GM18873 (cell line): ENCODE results near the gene TBL1X.

Experiments
- ATAC-seq: cut with Tn5 transposase; IDR thresholded peaks from one replicate; pipeline ENCODE4 v1.9.1; 2021; ENCODE audit warnings: mild to moderate bottlenecking, moderate library complexity, moderate number of reproducible peaks; ENCODE audit not compliant: unreplicated experiment, low FRiP score

The TBL1X gene

GRCh38 chrX:9687899-9688298 lies 223.0 kb downstream of the TBL1X start:
- ATAC-seq: no peak

DNA sequence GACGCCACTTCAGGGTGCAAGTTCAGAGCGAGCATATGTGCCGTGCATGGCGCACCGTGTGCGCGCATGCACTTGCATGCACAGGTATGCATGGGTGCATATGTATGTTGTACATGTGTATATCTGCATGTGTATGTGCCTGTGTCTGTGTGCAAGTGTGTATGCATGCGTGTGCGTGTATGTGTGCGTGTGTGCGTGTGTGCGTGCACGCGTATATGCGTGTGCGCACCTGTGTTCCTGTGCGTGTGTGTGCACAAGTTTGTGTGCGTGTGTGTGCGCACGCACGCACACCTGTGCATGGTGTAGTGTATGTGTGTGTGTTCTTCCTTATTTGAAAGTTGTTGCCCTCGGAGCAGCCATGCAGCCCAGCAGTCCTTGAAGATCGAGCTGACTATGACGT lies 224.0 kb downstream of the TBL1X start:
- no peak for ATAC-seq

- ATAC-seq: no peak
Observed at GRCh38 chrX:9690046-9690445, 225.2 kb downstream of the TBL1X start.

GRCh38 chrX:9693307-9694001 lies 228.6 kb downstream of the TBL1X start:
- ATAC-seq: no peak

DNA sequence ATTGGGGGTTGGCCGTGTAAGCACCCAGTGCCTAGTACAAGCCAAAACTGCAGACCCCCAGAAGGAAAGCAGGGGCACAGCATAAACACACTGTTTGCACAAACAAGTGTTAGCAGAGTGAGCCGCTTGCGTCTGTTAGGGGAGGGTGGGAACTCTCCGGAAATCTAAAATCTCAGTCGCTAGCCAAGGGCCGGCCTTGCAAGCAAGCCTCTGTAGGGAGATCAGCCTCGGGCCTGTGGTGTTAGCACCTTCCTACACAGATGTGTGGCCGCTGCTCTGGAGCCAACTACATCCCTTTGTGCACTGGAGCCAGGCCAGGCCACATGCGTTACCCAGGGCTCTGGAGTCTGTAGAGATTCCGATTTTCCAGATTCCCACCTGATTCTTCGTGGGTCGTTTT lies 233.7 kb downstream of the TBL1X start:
- no peak for ATAC-seq

DNA sequence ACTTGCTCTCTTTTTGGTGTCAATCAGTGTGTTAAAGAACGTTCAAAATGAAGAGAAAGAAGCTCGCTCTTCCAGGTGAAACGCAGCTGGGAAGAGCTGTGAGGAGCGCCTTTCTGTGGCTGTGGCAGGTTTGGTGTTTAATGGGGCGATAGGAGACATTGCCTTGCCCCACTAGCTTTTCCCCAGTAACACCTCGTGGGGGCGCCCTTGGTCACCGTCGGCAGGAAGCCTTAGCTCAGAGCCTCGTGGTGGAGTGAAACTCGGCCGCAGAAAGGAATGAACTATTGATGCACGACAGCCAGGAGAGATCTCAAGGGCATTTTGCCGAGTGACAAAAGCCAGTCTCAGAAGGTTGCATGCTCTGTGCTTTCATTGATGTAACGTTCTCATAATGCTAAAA lies 235.7 kb downstream of the TBL1X start:
- ATAC-seq: no peak

DNA sequence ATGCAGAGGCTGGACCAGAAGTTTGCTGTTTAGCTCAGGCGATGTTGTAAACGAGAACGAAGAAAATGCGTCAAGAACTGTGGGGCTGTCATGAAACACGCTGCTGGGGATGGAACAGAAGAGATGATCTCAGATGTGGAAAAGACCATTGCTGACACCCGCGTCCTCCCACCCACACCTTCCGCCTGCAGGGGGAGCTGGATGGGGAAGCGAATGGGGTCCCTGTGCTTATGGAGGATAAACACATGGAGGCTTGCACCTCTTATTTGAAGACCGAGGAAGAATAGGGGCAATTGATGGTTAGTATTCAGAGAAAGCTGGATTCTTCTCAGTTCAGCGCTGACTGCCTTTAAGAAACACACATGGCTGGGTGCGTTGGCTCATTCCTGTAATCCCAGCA lies 236.9 kb downstream of the TBL1X start:
- no peak for ATAC-seq

- ATAC-seq: no peak
Observed at GRCh38 chrX:9703406-9703805, 238.5 kb downstream of the TBL1X start.

DNA sequence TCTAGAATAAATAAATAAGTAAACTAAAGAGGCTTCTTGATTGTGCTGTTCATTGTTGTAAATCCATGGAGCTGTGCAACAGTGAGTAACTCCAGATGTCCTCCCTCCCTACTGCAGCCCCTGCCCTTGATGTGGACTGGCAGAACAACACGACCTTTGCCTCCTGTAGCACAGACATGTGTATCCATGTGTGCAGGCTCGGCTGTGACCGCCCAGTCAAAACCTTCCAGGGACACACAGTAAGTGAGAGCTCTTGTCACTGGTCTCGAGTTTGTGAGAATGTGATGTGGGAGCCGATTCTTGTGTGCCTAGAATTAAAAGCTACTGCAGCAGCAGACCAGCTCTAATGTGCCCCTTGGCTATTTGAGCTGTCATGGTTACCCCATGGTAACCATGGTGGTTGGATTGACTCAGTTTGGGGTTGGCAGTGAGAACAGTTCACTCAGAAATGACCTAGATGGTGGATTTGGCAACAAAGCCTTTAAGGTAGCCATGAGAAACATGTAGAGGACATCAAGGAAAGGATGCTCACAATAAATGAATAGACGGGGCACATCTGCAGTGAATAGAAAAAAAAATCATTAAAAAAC lies 240.1 kb downstream of the TBL1X start:
- ATAC-seq: no peak

- ATAC-seq: no peak
Observed at GRCh38 chrX:9706421-9706820, 241.6 kb downstream of the TBL1X start.

DNA sequence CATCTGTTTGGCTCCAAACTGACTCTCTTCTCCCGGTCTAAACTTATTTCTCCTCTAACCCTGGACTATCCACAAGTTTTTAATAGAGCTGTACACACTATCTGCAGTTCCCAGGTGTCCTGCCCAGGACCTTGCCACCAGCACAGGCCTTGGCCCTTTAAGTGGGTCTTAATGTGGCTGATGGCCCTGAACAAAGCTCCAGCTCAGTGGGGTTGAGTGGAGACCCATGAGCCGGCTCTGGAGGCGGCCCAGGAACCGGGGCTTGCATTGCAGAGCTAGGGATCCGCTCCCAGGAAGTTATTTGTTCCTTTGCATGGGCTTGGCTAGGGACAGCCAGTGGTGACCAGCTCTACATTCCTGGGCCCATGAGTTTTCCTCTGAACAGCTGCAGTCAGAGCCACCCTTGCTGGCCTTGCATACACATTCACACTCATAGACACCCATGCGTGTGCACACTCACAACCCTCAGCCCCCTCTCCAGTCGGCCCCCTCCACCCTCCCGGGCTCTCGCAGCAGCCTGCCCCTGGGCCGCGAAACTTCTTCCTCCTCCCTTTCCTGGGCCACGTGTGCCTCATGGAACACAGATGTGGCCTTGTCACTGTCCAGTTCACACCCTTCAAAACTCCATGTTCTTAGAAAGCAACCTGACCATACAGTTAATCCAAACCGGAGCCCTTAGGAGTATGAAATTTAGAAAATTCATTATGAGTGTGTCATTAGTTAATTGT lies 242.6 kb downstream of the TBL1X start:
- no peak for ATAC-seq

- no peak for ATAC-seq
Observed at GRCh38 chrX:9708086-9708485, 243.2 kb downstream of the TBL1X start.

GRCh38 chrX:9708923-9709553 lies 244.2 kb downstream of the TBL1X start:
- ATAC-seq: peak; percentile 67

- peak; percentile 54 for ATAC-seq
Observed at GRCh38 chrX:9710332-9710731, 245.5 kb downstream of the TBL1X start.

GRCh38 chrX:9717376-9717775 lies 252.5 kb downstream of the TBL1X start:
- ATAC-seq: no peak

- no peak for ATAC-seq
Observed at GRCh38 chrX:9724711-9725110, 259.9 kb downstream of the TBL1X start.

DNA sequence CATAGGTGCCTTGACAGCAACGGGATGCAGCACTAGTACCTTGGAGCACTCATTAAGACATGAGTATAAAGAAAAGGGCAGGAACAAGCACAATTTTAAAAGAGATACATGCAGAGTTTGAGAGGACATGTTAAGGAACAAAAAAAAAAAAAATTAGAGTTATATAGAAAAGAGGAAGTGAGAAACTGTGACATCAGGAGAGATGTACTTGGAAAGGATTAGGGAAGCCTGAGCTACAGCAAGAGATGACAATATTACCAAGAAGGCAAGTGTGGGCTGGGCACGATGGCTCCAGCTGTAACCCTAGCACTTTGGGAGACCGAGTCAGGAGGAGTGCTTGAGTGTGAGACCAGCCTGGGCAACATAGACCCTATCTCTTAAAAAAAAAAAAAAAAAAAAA lies 263.4 kb downstream of the TBL1X start:
- ATAC-seq: no peak

DNA sequence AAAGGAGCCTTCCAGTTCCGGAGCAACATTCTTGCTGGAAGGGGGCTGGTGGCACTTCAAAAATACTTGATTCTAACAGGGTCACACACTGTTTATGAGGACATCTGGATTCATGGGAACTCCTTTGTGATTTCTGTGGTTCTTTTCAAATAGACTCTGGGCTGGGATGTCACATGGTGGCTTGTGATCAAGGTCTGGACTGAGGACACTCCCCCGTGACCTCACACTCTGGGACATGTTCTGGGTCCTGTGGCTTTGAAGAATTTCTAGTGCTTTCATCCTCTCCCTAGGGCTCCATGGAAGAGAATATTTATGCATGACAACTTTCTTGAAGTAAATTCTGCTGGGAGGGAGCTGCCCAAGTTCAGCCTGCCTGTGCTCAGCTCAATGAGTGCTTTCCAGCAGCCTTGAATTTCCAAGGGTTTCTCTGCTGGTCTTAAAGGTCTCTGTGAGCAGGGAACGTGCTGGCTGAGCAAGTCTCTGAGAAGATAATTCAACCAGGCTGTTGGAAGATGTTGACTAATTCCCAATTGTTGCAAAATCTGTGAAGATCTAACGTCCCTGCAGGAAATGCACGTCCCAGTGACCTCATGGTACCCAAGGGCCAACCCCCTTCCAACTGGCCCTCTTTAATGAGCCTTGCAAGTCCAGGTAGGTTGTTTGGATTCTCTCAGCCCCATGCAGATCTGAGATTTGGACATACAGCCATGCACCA lies 264.5 kb downstream of the TBL1X start:
- ATAC-seq: no peak

DNA sequence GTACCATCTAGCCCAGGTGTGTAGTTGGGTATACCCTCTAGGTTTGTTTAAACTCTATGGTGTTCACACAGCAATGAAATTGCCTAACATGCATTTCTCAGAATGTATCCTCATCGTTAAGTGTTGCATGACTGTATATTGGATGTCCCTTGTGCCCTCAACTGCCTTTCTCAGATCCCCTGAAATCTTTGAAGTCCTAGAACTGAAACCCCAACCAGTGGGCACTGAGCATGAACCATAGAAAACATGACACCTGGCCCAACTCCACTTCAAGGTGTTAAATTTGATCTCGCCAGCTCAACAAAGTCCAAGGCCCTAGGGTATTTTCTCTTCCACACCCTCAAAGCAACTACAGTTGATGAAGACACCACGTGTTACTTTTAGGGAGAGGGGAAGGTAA lies 265.2 kb downstream of the TBL1X start:
- ATAC-seq: no peak

DNA sequence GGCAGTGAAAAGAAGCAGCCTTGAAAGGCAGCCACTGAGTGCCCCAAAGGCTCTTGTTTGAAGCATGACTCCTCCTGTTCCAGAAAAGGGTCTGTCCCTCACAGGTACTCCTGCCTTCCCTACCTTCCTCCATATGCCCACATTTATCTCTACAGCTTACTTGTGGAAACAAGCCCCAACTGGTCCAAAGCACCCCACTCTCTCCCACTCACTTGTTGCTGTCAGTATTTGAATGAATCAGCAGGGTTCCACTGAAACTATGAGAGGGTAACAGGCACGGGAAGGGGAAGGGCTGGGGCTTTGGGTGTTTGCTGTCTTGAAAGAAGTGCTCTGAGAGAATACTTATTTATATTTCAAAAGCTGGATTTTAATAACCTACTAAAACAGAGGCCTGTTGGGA lies 265.9 kb downstream of the TBL1X start:
- no peak for ATAC-seq

DNA sequence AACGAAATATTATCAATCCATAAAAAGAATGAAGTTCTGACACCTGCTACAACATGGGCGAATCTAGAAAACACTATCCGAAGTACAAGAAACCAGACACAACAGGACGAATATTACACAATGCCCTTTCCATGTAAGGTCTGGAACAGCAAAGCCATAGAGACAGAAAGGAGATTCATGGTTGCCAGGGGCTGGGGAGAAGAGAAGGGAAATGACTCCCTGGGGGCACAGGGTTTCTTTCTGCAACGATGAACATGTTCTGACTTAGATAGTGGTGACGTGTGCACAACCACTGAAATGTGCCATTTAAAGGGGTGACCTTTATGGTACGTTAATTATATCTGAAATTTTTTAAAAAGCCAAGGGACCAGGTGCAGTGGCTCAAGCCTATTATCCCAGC lies 272.5 kb downstream of the TBL1X start:
- ATAC-seq: no peak
